BJ (cell line): ENCODE measurements around the gene EDA2R. TPM values are rescaled to one million over a fixed set of nuclear protein-coding genes. Genes with fewer than 3 reads are reported as not detected.

Experiments used
- CTCF ChIA-PET: fragments of 350-600 bp; formaldehyde crosslinking; extraction: SDS; loops from one replicate; lab custom pipeline; 2021; ENCODE audit warnings: antibody characterized with exemption, inconsistent platforms; lab: Yijun Ruan, JAX
- POLR2A ChIA-PET: fragments of 300-600 bp; sonication (Branson Sonifier 250); formaldehyde crosslinking; extraction: SDS; loops from one replicate; lab custom pipeline; 2021; ENCODE audit warnings: antibody characterized with exemption; lab: Charles Lee
- DNase-seq: peaks from one replicate; pipeline ENCODE4 v3.0.0-alpha.2; 2011; ENCODE audit warnings: low read depth
- H3K27me3 ChIP-seq: 2 replicates; pipeline ENCODE4 v1.6.0; 2011; ENCODE audit warnings: low read length; ENCODE audit not compliant: control insufficient read depth, insufficient read depth
- H3K36me3 ChIP-seq: 2 replicates; pipeline ENCODE4 v1.5.1; 2011; ENCODE audit warnings: low read length; ENCODE audit not compliant: control insufficient read depth, insufficient read depth
- H3K4me3 ChIP-seq: 2 replicates; pipeline ENCODE4 v1.5.1; 2011; ENCODE audit warnings: low read depth, mild to moderate bottlenecking, control low read depth, low read length
- CTCF ChIP-seq: IDR thresholded peaks from 2 replicates; pipeline ENCODE4 v1.5.1; 2011; ENCODE audit warnings: low read depth, mild to moderate bottlenecking, control low read depth, inconsistent platforms, low read length, moderate library complexity; ENCODE audit not compliant: insufficient read depth
- polyA plus RNA-seq: library from polyadenylated mRNA; depleted of rRNA; stranded (reverse); fragments of >200 nt; gene quantifications from 2 replicates; pipeline ENCODE4 v1.2.3, GENCODE V29; 2011

The EDA2R gene
- polyA plus RNA-seq, 1 experiment: 19.4 TPM

- H3K4me3 ChIP-seq: no peak overlapping the region
- ChIA-PET CTCF (interaction anchor here (1.3 kb wide), 1 partner anchor 104 kb away, joined by 5 read pairs; no protein-coding TSS in a partner anchor), POLR2A (no interaction called here)
- no peaks in the 10 kb centered on the region for H3K36me3 ChIP-seq
- no peak for DNase-seq
- no peak for TF ChIP-seq CTCF
- no peaks in the 10 kb centered on the region for H3K27me3 ChIP-seq
These were observed 13.4 kb downstream of the EDA2R start for GRCh38 chrX:66625525-66625924.

- TF ChIP-seq CTCF: no peak
- POLR2A ChIA-PET: no interaction called here
- CTCF ChIA-PET: interaction anchor here (1.1 kb wide), 1 partner anchor 421 kb away, joined by 3 read pairs; no protein-coding TSS in a partner anchor
- DNase-seq: no peak
- Histone ChIP-seq H3K27me3 (no peaks in the 10 kb centered on the region), H3K4me3 (no peak overlapping the region), H3K36me3 (no peaks in the 10 kb centered on the region)
These were observed 16.7 kb downstream of the EDA2R start for GRCh38 chrX:66622209-66622608.

- POLR2A ChIA-PET: no interaction called here
- Histone ChIP-seq H3K36me3 (no peaks in the 10 kb centered on the region), H3K4me3 (no peak overlapping the region)
These were observed 21.9 kb downstream of the EDA2R start for GRCh38 chrX:66616944-66617343.

GRCh38 chrX:66602381-66602938 lies 36.4 kb downstream of the EDA2R start:
- CTCF ChIA-PET: no interaction called here
- Histone ChIP-seq H3K27me3 (no peaks in the 10 kb centered on the region), H3K36me3 (peaks cover 15% of the 10 kb centered on the region), H3K4me3 (no peak overlapping the region)
- POLR2A ChIA-PET: no interaction called here
- DNase-seq: no peak
- TF ChIP-seq CTCF: no peak

More at GRCh38 chrX:66616944-66617343, 21.9 kb downstream of the EDA2R start:
- DNase-seq: no peak
- CTCF ChIA-PET: no interaction called here
- H3K27me3 ChIP-seq: no peaks in the 10 kb centered on the region
- TF ChIP-seq CTCF: no peak

GRCh38 chrX:66601522-66601921 lies 37.4 kb downstream of the EDA2R start:
- H3K4me3 ChIP-seq: no peak overlapping the region
- POLR2A ChIA-PET: no interaction called here
- no peak for DNase-seq
- H3K36me3 ChIP-seq: peaks cover 19% of the 10 kb centered on the region
- no peak for TF ChIP-seq CTCF
- no peaks in the 10 kb centered on the region for H3K27me3 ChIP-seq
- CTCF ChIA-PET: no interaction called here
